OCI-LY7 (cell line): ENCODE measurements around the gene FAM174C. TPM values are rescaled to one million over a fixed set of nuclear protein-coding genes. Genes with fewer than 3 reads are reported as not detected.

Experiments
- BruUV-seq: library from RNA; stranded (reverse); fragments of 400-500 nt; replicated peaks from 2 replicates; lab custom pipeline; 2021; lab: Mats Ljungman, UMichigan
- CTCF ChIA-PET: fragments of 300-600 bp; sonication (Branson Sonifier 250); formaldehyde crosslinking; loops from one replicate; lab custom pipeline; 2022; ENCODE audit warnings: antibody characterized with exemption; ENCODE audit not compliant: unreplicated experiment; lab: Charles Lee
- POLR2A ChIA-PET: fragments of 300-600 bp; sonication (Branson Sonifier 250); formaldehyde crosslinking; loops from one replicate; lab custom pipeline; 2022; ENCODE audit warnings: antibody characterized with exemption; lab: Charles Lee
- DNase-seq: peaks from one replicate; pipeline ENCODE4 v3.0.0-alpha.2; 2015; ENCODE audit warnings: low spot score
- H2AFZ ChIP-seq: fragments of 200-600 bp; sonication (generic), shearing (Covaris generic); 2 replicates; pipeline ENCODE4 v1.6.1; 2014; ENCODE audit warnings: mild to moderate bottlenecking, antibody characterized with exemption, low read length, moderate library complexity
- H3K27ac ChIP-seq: fragments of 200-600 bp; sonication (generic); 2 replicates; pipeline ENCODE4 v1.5.1; 2014; ENCODE audit warnings: mixed run types, low read depth, mild to moderate bottlenecking, moderate library complexity, low read length, inconsistent platforms; ENCODE audit not compliant: poor library complexity, severe bottlenecking
- H3K36me3 ChIP-seq: fragments of 200-600 bp; sonication (generic); 2 replicates; pipeline ENCODE4 v1.6.1; 2014; ENCODE audit warnings: mild to moderate bottlenecking, antibody characterized with exemption, low read length, moderate library complexity, mixed read lengths; ENCODE audit not compliant: insufficient read depth
- H3K4me1 ChIP-seq: fragments of 200-600 bp; sonication (generic); 2 replicates; pipeline ENCODE4 v1.5.1; 2014; ENCODE audit warnings: mild to moderate bottlenecking, low read length; ENCODE audit not compliant: insufficient read depth, poor library complexity, severe bottlenecking
- H3K4me2 ChIP-seq: fragments of 200-600 bp; sonication (generic); 2 replicates; pipeline ENCODE4 v1.6.1; 2014; ENCODE audit warnings: mild to moderate bottlenecking, low read length
- H3K4me3 ChIP-seq: fragments of 200-600 bp; sonication (generic); 2 replicates; pipeline ENCODE4 v1.5.1; 2014; ENCODE audit warnings: mild to moderate bottlenecking, low read depth, low read length; ENCODE audit not compliant: poor library complexity, severe bottlenecking
- H3K79me2 ChIP-seq: fragments of 200-600 bp; sonication (generic); 2 replicates; pipeline ENCODE4 v1.6.1; 2016; ENCODE audit warnings: low read depth, mild to moderate bottlenecking, low read length, moderate library complexity, mixed read lengths; ENCODE audit not compliant: insufficient read depth
- H3K9me2 ChIP-seq: fragments of 200-600 bp; sonication (generic); 2 replicates; pipeline ENCODE4 v1.6.1; 2016; ENCODE audit warnings: mild to moderate bottlenecking, low read length, mixed read lengths; ENCODE audit not compliant: insufficient read depth
- H3K9me3 ChIP-seq: fragments of 200-600 bp; sonication (generic); 2 replicates; pipeline ENCODE4 v1.6.1; 2014; ENCODE audit warnings: mild to moderate bottlenecking, mixed run types, low read length, mixed read lengths
- H4K20me1 ChIP-seq: fragments of 200-600 bp; sonication (generic); 2 replicates; pipeline ENCODE4 v1.6.1; 2014; ENCODE audit warnings: mild to moderate bottlenecking, antibody characterized with exemption, low read length, moderate library complexity, mixed read lengths; ENCODE audit not compliant: insufficient read depth
- EZH2phosphoT487 ChIP-seq: fragments of 200-600 bp; sonication (generic); IDR thresholded peaks from 2 replicates; pipeline ENCODE4 v1.6.1; 2018; ENCODE audit warnings: low read depth, borderline replicate concordance, mild to moderate bottlenecking, mixed run types, antibody characterized with exemption, low read length, moderate library complexity, mixed read lengths
- intact Hi-C: fragments of 100-400 bp; cut with micrococcal nuclease; formaldehyde crosslinking; loops from one replicate; pipeline ENCODE4 v1.10.0; 2022; ENCODE audit not compliant: unreplicated experiment
- total RNA-seq, 2 experiments: library from RNA; depleted of rRNA in 1 of 2; stranded (reverse); fragments of >200 nt in 1 of 2; shearing (Covaris generic) in 1 of 2; gene quantifications; 2 replicates each; pipeline ENCODE4 v1.2.3, GENCODE V29; 2014 to 2022
- TF ChIP-seq, protein P1 (sequence below): fragments of 200-600 bp; sonication (generic); conservative IDR thresholded peaks from 2 replicates; pipeline ENCODE4 v1.5.1; 2014; ENCODE audit warnings: mild to moderate bottlenecking, antibody characterized with exemption, low read length, moderate library complexity, mixed read lengths

FAM174C gene
- total RNA-seq, 2 experiments from 2014 or later = 53.2 to 81.5 TPM

DNA sequence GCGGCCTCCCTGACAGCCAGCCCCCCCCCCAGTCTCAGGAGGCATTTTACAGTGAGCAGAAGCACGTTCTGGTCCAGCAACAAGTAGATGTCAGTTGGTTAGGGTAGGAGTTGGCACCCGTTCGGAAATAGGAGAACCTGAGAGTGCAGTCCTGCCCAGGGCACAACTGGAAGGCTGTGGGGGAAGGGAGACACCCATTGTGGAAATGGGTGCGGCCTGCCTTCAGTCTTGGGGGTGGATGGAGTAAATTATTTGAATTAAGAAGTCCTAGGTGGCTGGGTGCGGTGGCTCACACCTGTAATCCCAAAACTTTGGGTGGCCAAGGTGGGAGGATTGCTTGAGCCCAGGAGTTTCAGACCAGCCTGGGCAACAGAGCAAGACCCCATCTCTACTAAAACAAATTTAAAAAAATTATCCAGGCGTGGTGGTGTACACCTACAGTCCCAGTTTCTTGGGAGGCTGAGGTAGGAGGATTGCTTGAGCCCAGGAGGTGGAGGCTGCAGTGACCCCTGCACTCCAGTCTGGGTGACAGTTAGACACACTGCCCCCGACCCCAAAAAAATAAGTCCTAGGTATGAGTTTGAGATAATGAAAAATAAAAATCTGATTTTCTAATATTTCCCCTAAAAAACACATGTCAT, 5.0 kb upstream of the FAM174C start:
- TF ChIP-seq, protein P1, sequence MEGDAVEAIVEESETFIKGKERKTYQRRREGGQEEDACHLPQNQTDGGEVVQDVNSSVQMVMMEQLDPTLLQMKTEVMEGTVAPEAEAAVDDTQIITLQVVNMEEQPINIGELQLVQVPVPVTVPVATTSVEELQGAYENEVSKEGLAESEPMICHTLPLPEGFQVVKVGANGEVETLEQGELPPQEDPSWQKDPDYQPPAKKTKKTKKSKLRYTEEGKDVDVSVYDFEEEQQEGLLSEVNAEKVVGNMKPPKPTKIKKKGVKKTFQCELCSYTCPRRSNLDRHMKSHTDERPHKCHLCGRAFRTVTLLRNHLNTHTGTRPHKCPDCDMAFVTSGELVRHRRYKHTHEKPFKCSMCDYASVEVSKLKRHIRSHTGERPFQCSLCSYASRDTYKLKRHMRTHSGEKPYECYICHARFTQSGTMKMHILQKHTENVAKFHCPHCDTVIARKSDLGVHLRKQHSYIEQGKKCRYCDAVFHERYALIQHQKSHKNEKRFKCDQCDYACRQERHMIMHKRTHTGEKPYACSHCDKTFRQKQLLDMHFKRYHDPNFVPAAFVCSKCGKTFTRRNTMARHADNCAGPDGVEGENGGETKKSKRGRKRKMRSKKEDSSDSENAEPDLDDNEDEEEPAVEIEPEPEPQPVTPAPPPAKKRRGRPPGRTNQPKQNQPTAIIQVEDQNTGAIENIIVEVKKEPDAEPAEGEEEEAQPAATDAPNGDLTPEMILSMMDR = no peak
- TF ChIP-seq EZH2phosphoT487 = no peak
- H3K36me3 ChIP-seq = peaks cover 56% of the 10 kb centered on the region
- no peaks in the 10 kb centered on the region for H3K9me2 ChIP-seq
- H3K79me2 ChIP-seq = peaks cover 46% of the 10 kb centered on the region
- H3K4me3 ChIP-seq = peak overlapping the region; percentile 82
- CTCF ChIA-PET = no interaction called here
- peaks cover 3% of the 10 kb centered on the region; the same call in 1 of the 2 replicates for H4K20me1 ChIP-seq
- peak; percentile 47 for DNase-seq
- no peaks in the 10 kb centered on the region for H3K9me3 ChIP-seq
- no peak overlapping the region for H2AFZ ChIP-seq
- POLR2A ChIA-PET = no interaction called here
- BruUV-seq = TSS peak; percentile 53
- peak overlapping the region; percentile 69 for H3K27ac ChIP-seq
- peaks cover 81% of the 10 kb centered on the region for H3K4me1 ChIP-seq
- peak overlapping the region; percentile 100 for H3K4me2 ChIP-seq
- intact Hi-C loops = no loop called here

DNA sequence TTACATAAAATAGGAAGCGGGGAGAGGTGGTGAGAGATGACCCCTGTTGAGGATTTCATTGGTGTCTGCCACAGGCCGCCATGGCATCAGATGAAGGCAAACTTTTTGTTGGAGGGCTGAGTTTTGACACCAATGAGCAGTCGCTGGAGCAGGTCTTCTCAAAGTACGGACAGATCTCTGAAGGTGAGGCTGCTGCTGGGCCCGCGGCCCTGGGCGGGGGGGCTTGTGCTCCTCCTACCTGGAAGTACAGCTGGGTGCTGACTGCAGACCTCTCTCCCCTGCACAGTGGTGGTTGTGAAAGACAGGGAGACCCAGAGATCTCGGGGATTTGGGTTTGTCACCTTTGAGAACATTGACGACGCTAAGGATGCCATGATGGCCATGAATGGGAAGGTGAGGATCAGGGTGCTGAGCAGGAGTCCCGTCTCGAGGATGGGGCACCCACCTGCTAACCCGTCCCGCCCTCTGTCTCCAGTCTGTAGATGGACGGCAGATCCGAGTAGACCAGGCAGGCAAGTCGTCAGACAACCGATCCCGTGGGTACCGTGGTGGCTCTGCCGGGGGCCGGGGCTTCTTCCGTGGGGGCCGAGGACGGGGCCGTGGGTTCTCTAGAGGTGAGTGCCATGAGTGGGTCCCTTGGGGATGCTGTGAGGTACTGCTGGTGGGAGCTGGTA, 4.3 kb upstream of the FAM174C start:
- H4K20me1 ChIP-seq = peaks cover 3% of the 10 kb centered on the region; the same call in 1 of the 2 replicates
- no TSS peak for BruUV-seq
- H3K9me2 ChIP-seq = no peaks in the 10 kb centered on the region
- peaks cover 57% of the 10 kb centered on the region for H3K36me3 ChIP-seq
- peaks cover 74% of the 10 kb centered on the region for H3K4me1 ChIP-seq
- H3K79me2 ChIP-seq = peaks cover 47% of the 10 kb centered on the region
- intact Hi-C loops = no loop called here
- ChIA-PET POLR2A (no interaction called here), CTCF (no interaction called here)
- H2AFZ ChIP-seq = no peak overlapping the region
- peak overlapping the region; percentile 69 for H3K27ac ChIP-seq
- TF ChIP-seq EZH2phosphoT487 = no peak
- TF ChIP-seq, protein P1 = no peak
- peak overlapping the region; percentile 100 for H3K4me2 ChIP-seq
- no peaks in the 10 kb centered on the region for H3K9me3 ChIP-seq
- DNase-seq = peak; percentile 48
- H3K4me3 ChIP-seq = peak overlapping the region; percentile 82
